Heart left ventricle (tissue), 13 donors: ENCODE measurements around the gene SERPINA9.

Source experiments
- POLR2A ChIP-seq, 2 donors: fragments of 450-650 bp; IDR thresholded peaks; one replicate each; pipeline ENCODE4 v1.6.1; 2017; ENCODE audit warnings: antibody characterized with exemption in 2 of 2, mild to moderate bottlenecking in 2 of 2, moderate library complexity in 2 of 2
- TF ChIP-seq, protein P1 (sequence below), 12 donors: fragments of 200-600 bp; sonication (generic) in 4 of 12; IDR thresholded peaks; one replicate each; pipeline versions ENCODE4 v1.5.0 to v1.8.0; 2018 to 2022; ENCODE audit warnings: antibody characterized with exemption in 12 of 12, mild to moderate bottlenecking in 5 of 12
- donor health status: ischemic (EF 13 %, LVEDD 7.1; RV severe dilation, severe dysfunction).
- donor health status: DM: no; HTN: yes; CAD: no.
- donor health status: DM: no; HTN: no; CAD: no.
- donor health status: ischemic (EF 25% LVEDD 6.9; RV normal size, moderate dysfunction).
- donor health status: ischemic (EF 25% LVEDD 5.7; RV mildly dilated, moderate dysfunction).
- donor health status: ischemic (EF 35%, LVEDD 5.7; RV mildly dilated, moderate dysfunction).
- donor health status: nonischemic (EF 11% LVEDD 7.7; RV severe dilation, severe dysfunction).
- donor health status: DM: yes; HTN: yes; CAD: no.
- donor health status: PGD.
- donor health status: ischemic (EF 29% LVEDD 5.4; RV normal size, mild dysfunction).
- donor health status: nonischemic (EF 23%, LVEDD 6.1; RV moderate dilation, normal function).

DNA sequence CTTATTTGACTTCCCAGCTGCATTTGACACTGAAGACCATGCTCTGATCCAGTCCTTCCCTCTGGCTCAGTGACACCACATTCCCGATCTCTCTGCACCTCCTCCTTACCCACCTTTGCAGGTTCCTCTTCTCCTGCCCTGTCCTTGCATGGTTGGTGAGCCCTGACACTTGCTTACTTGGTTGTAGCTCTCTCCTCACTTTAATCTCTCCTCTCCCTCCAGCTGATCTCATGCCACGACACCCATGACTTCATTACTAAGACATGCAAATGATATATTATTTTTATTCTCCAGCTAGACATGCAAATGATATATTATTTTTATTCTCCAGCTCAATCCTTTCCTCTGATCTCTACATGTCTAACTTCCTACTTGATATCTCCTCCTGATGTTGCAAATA is at the start of gene SERPINA9:
- TF ChIP-seq, protein P1, sequence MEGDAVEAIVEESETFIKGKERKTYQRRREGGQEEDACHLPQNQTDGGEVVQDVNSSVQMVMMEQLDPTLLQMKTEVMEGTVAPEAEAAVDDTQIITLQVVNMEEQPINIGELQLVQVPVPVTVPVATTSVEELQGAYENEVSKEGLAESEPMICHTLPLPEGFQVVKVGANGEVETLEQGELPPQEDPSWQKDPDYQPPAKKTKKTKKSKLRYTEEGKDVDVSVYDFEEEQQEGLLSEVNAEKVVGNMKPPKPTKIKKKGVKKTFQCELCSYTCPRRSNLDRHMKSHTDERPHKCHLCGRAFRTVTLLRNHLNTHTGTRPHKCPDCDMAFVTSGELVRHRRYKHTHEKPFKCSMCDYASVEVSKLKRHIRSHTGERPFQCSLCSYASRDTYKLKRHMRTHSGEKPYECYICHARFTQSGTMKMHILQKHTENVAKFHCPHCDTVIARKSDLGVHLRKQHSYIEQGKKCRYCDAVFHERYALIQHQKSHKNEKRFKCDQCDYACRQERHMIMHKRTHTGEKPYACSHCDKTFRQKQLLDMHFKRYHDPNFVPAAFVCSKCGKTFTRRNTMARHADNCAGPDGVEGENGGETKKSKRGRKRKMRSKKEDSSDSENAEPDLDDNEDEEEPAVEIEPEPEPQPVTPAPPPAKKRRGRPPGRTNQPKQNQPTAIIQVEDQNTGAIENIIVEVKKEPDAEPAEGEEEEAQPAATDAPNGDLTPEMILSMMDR (IDR thresholded peaks at IDR 0.05): no peak
- TF ChIP-seq POLR2A (IDR thresholded peaks at IDR 0.05): no peak
